Fibroblast of the aortic adventitia (primary cell): Measurements from ENCODE around the gene PCDHGC5. TPM values are rescaled to one million over a fixed set of nuclear protein-coding genes. Genes with fewer than 3 reads are reported as not detected.
A peak's percentile ranks its signal among the peaks of the same experiment; 100 is the strongest.

Source experiments
- DNase-seq: peaks from one replicate; pipeline ENCODE4 v3.0.0-alpha.2; 2010; ENCODE audit warnings: low read depth
- H3K4me3 ChIP-seq: 2 replicates; pipeline ENCODE4 v1.5.1; 2011; ENCODE audit warnings: low read depth, mild to moderate bottlenecking, control low read depth, low read length, moderate library complexity
- CTCF ChIP-seq: IDR thresholded peaks from 2 replicates; pipeline ENCODE4 v1.5.1; 2011; ENCODE audit warnings: mild to moderate bottlenecking, low read length, control low read depth, inconsistent platforms; ENCODE audit not compliant: insufficient read depth
- total RNA-seq: library from RNA; depleted of rRNA; stranded (reverse); fragments of >200 nt; gene quantifications from 2 replicates; pipeline ENCODE4 v1.2.3, GENCODE V29; 2012; ENCODE audit warnings: low replicate concordance

PCDHGC5 gene
- 7.0 and 10.5 TPM in 2 replicates for total RNA-seq

- DNase-seq: peak; percentile 67
- TF ChIP-seq CTCF: no peak
- H3K4me3 ChIP-seq: peak within 1 kb of the TSS; percentile 25
These were observed at the start of gene PCDHGC5 for GRCh38 chr5:141488591-141489561. TSS of gene PCDHGC5 (plus strand) at chr5:141489081. CDS start at chr5:141489241, 160 bp downstream.

GRCh38 chr5:141439411-141440141 lies 49.3 kb upstream of the PCDHGC5 start:
- no peak overlapping the region for H3K4me3 ChIP-seq
- no peak for DNase-seq
- no peak for TF ChIP-seq CTCF

GRCh38 chr5:141440341-141440740 lies 48.5 kb upstream of the PCDHGC5 start:
- DNase-seq: no peak
- no peak for TF ChIP-seq CTCF
- H3K4me3 ChIP-seq: no peak overlapping the region

- no peak for TF ChIP-seq CTCF
- no peak for DNase-seq
- no peak overlapping the region for H3K4me3 ChIP-seq
These were observed 47.2 kb upstream of the PCDHGC5 start for GRCh38 chr5:141441571-141442170.

GRCh38 chr5:141465351-141465750 lies 23.5 kb upstream of the PCDHGC5 start:
- no peak overlapping the region for H3K4me3 ChIP-seq
- TF ChIP-seq CTCF: no peak
- peak; percentile 27 for DNase-seq

- TF ChIP-seq CTCF: peak; percentile 27
- DNase-seq: peak; percentile 97
- H3K4me3 ChIP-seq: peak within 1 kb of the TSS; percentile 89
These were observed 13.2 kb upstream of the PCDHGC5 start, which contains the start of gene PCDHGC3 for GRCh38 chr5:141475625-141476131. TSS of gene PCDHGC3 (plus strand) at chr5:141475966. CDS start at chr5:141476117, 151 bp downstream.
